Stimulated activated CD4-positive, alpha-beta T cell treated with anti-CD3 and anti-CD28 coated beads, Interleukin-15, amount 100 ng/mL, for 1 hour (primary cell): ENCODE measurements around the gene CDK19.
"Not testable (repeated sequence)": the region's sequence is repeated elsewhere in the genome, so short reads cannot be mapped to it uniquely, and the experiment has no call there.

Experiments used
- DNase-seq, 2 donors: peaks; one replicate each; pipeline ENCODE4 v3.0.0-alpha.2; 2020; ENCODE audit warnings: low read depth in 1 of 2, low spot score in 1 of 2

CDK19 gene

GRCh38 chr6:110590821-110591351 lies 224.4 kb downstream of the CDK19 start:
- no peak for DNase-seq

DNA sequence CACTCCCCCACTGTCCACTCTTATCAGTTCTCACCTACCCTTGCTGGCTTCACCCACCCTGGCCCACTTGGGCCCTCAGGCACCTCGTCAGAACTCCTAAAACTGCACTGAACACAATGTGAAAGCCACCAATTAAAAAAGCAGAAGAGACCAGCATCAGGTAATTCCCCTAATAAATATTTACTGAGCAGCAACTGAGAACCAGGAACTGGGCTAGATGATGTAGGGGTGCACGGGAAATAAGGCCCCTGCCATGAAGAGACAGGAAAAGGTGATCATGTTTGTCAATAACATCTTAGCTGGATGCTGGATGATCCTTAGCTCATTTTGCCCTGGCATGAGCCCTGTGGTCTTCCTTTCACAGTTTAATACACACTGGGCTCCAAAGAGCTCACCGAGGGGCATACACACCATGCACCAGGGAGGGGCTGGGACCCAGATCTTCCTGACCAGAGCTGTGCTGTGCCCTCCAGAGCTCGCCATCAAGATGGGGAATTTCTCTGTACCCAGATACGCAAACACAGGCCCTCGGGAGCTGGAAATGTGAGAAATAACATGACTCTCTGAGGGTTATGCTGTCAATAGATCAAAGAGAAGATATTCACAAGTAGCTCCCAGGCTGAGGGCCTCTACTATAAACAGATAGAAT lies 225.3 kb downstream of the CDK19 start:
- no peak for DNase-seq

GRCh38 chr6:110587328-110587727 lies 227.9 kb downstream of the CDK19 start:
- no peak for DNase-seq

DNA sequence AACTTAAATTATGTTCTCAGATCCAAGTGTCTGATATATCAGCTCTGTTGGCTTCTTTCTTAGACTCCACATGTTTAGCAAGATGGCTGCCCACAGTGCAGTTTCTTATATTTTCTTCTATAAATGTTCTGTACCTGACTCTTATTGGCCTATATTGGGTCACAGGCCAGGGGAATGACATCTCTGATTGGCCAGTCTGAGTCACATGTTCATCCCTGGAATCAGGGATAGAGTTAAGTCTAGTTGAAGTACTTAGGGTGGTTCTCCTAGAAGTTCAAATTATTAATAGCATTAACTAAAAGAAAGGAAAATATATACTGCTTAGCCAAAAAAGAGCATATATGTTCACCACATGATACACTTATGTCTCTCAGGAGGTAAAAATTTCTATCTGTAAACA lies 233.6 kb downstream of the CDK19 start:
- no peak for DNase-seq

DNA sequence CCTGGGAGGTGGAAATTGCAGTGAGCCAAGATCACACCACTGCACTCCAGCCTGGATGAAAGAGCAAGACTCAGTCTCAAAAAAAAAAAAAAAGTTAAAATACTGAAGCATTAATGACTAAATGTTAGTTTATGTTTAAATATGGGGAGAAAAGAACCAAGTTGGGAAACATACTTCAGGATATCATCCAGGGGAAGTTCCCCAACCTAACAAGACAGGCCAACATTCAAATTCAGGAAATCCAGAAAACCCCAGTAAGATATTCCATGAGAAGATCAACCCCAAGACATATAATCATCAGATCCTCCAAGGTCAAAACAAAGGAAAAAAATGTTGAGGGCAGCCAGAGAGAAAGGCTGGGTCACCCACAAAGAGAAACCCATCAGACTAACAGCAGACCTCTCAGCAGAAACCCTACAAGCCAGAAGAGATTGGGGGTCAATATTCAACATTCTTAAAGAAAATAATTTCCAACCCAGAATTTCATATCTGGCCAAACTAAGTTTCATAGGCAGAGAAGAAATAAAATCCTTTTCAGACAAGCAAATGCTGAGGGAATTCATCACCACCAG lies 237.6 kb downstream of the CDK19 start:
- not testable (repeated sequence) for DNase-seq

DNA sequence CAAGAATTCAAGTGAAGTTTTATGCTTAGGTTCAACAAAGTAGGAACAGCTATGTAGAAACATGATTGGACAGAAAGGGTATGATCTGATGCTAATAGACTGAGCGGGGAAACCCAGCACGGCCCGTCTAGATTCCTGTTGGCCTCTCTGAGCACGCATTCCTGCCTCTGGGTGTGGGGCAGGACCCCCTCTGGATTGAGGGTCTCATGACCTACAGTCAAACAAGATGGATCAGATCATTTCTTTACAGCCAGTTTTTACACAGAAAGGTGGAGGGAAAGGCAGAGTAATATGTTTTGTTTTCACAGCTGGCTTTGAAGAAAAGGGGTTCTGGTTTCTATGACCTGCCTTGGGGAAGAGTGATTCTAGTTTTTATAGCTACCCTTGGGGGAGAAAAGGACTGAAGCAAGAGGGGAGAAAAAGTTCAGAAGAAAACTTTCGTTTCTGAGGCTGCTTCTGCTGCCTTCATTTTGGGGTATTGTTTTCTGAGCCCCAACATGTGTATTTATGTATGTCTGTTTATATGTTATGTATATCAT lies 239.3 kb downstream of the CDK19 start:
- DNase-seq = no peak

GRCh38 chr6:110574817-110575216 lies 240.5 kb downstream of the CDK19 start:
- DNase-seq = no peak

GRCh38 chr6:110573537-110573936 lies 241.7 kb downstream of the CDK19 start:
- DNase-seq = no peak

DNA sequence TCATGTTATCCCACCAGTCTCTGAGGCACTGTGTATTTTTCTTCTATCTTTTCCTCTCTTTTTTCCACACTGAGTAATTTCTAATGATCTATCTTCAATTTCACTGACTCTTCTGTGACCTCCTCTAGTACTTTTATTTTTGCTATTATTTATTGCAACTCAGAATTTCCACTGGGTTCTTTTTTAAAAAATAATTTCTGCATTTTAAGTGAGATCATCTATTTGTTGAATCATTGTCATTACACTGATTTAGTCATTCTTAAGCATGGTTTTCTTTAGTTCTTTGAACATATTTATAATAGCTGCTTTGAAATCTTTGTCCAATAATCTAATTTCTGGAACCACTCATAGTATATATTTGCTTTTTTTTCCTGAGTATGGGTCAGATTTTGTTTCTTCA lies 242.1 kb downstream of the CDK19 start:
- no peak for DNase-seq

DNA sequence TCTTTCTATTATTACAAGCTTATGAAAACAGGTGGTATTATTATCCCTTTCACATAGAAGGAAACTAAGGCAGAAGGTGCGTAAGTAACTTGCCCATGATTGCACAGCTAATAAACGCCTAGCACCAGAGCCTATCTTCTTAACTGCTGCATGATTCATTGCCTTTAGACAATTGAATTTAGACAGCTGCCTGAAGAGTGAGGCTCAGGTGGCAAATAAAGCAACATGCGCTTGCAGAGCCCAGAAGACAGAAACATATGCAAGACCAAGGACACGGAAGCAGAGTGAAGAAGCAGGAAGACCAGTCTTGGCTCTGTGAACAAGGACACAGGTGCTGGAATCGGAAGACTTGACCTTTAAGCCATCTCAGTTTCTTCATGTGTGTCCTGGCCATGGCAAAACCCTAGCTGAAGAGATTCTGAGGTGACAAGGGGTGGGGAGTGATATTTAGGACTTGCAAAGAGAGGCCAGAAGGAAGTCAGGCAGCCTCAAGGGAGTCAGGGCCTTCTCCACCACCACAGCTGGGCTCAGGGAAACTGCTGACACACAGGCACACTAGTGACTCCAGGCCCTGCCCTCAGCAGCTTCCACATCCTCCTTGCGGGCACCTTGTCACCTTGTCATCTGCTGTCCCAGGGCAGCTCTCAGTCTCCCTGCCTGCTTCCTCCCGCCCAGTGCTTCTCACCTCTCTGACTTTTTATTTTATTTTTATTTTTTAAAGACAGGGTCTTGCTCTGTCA lies 247.1 kb downstream of the CDK19 start:
- no peak for DNase-seq

DNA sequence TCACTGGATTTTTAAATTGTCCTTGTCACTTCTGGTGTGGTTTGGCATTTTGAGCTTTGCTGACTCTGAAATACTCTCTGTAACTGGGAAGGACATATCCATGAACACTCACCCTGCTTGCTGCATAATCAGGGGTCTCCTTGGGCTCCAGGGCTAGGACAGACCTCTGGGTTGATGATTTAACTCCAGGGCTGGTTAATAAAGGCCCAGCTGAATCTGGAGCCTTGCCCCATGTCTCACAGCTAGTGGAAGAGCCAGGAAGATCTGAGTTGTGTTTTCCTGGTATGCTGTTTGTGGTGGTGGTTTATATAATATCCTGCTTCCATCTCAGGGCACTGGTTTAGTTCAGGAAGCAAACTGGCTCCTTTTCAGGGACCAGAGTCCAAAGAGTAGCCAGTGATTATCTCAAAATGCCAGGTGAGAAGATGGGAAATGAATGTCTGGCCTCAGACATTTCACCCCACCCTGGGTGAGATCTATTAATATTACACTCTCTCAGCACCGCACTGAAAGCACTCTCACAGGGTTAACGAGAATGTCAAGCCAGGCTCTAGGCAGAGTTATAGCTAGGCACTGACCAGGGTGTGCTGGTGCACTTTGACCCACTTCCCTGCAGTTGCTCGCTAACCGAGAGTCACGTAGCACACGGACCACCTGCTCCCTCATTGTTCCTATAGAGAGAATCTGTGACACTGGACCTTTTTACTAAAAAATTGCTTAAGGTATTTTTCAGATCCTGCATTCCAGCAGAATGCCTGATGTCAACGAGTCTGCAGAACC lies 248.7 kb downstream of the CDK19 start:
- DNase-seq = no peak

- no peak for DNase-seq
Observed at GRCh38 chr6:110564703-110565421, 250.4 kb downstream of the CDK19 start.

DNA sequence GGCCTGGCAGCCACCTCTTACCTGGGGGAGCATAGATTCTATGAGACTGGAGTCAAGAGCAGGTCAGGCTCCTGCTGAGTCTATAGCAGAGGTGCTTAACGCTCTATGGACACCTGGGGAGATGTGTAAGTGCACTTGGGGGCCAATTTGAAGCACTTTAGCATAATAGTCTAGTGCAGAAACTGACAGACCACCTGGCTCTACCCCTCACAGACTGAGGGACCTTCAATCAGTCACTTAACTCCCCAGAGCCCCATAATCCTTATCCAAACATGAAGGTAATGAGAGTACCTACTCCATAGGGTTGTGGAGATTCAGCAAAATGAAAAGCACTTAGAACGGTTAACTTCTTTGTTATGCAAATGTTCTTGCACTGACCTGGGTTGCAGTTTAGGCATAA lies 251.6 kb downstream of the CDK19 start:
- no peak for DNase-seq

DNA sequence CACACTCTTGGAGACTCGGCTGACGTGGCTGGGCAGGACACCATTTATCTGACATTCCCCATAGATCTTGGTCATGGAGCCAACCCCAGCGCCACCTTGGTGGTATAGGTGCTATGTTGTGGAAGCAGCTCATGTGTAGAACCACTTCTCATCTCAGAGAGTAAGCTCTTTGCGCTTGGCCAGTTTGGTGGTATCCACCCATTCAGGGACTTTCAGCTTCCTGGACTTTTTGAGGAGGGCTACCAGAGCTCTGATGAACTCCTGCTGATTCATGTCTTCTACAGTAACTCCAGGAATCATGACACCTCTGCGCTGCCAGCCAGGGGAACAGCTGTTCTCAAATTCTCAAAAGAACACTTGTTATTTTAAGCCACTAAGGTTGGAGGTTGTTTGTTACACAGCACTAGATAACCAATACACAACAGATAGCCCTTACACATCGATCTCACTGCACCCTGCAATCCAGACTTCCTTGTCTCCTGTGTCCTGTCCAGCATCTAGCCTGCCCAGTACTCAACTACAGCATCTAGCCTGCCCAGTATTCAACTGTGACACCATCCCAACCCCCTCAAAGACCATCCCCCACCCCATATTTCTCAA lies 252.9 kb downstream of the CDK19 start:
- no peak for DNase-seq

GRCh38 chr6:110561696-110562095 lies 253.6 kb downstream of the CDK19 start:
- DNase-seq = no peak

DNA sequence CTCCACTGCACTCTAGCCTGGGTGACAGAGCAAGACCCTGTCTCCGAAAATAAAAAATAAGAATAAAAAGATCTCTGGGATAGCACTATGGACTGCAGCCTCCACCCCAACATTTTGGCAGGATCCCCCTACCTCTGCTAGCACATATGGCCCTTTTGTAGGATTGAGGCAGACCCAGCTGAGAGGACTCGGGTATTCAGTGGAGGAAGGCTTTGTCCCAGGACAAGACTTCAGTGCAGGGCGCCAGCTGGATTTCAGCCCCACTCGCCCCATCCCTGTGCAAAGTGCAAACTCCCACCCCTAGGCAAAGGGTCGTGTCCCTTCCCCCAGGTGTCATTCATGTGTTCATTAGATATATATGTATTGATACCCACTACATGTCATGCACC lies 254.3 kb downstream of the CDK19 start:
- DNase-seq = no peak

GRCh38 chr6:110560239-110561007 lies 254.8 kb downstream of the CDK19 start:
- DNase-seq = no peak
